Astrocyte (in vitro differentiated cells and primary cell): ENCODE measurements around the gene ELANE. TPM values are rescaled to one million over a fixed set of nuclear protein-coding genes. Genes with fewer than 3 reads are reported as not detected.

ENCODE experiments used
- DNase-seq: peaks from one replicate; pipeline ENCODE4 v3.0.0-alpha.2; 2010; ENCODE audit warnings: low read depth
- FAIRE-seq: peaks from 2 replicates; lab custom pipeline; 2011; peaks lifted over from hg19 to GRCh38; lab: Jason Lieb, UNC
- H2AFZ ChIP-seq: 2 replicates; pipeline ENCODE4 v1.6.0; 2012; ENCODE audit warnings: low read depth, low read length, inconsistent platforms
- H3K27ac ChIP-seq: 2 replicates; pipeline ENCODE4 v1.5.1; 2011; ENCODE audit warnings: low read depth, low read length, inconsistent platforms
- H3K27me3 ChIP-seq: 2 replicates; pipeline ENCODE4 v1.6.0; 2011; ENCODE audit warnings: low read length, inconsistent platforms; ENCODE audit not compliant: insufficient read depth
- H3K36me3 ChIP-seq: 2 replicates; pipeline ENCODE4 v1.5.1; 2011; ENCODE audit warnings: low read length, inconsistent platforms; ENCODE audit not compliant: insufficient read depth
- H3K4me1 ChIP-seq: 2 replicates; pipeline ENCODE4 v1.5.1; 2011; ENCODE audit warnings: low read length, inconsistent platforms; ENCODE audit not compliant: insufficient read depth
- H3K4me2 ChIP-seq: 2 replicates; pipeline ENCODE4 v1.6.0; 2012; ENCODE audit warnings: low read length, inconsistent platforms
- H3K4me3 ChIP-seq: 2 replicates; pipeline ENCODE4 v1.5.1; 2011; ENCODE audit warnings: low read depth, mild to moderate bottlenecking, low read length, inconsistent platforms; ENCODE audit not compliant: insufficient read depth
- H3K79me2 ChIP-seq: 2 replicates; pipeline ENCODE4 v1.6.0; 2012; ENCODE audit warnings: mild to moderate bottlenecking, low read length, inconsistent platforms; ENCODE audit not compliant: insufficient read depth
- H3K9ac ChIP-seq: 2 replicates; pipeline ENCODE4 v1.6.0; 2012; ENCODE audit warnings: mild to moderate bottlenecking, low read length, inconsistent platforms
- H3K9me3 ChIP-seq: 2 replicates; pipeline ENCODE4 v1.5.1; 2012; ENCODE audit warnings: low read depth, mild to moderate bottlenecking, low read length, inconsistent platforms; ENCODE audit not compliant: insufficient read depth
- H4K20me1 ChIP-seq: 2 replicates; pipeline ENCODE4 v1.6.0; 2012; ENCODE audit warnings: low read length, inconsistent platforms; ENCODE audit not compliant: insufficient read depth
- H3K27ac Mint-ChIP-seq: one replicate; pipeline ENCODE4 v1.8.0; 2021; ENCODE audit warnings: mild to moderate bottlenecking, mixed read lengths; ENCODE audit not compliant: unreplicated experiment
- H3K27me3 Mint-ChIP-seq: one replicate; pipeline ENCODE4 v1.8.0; 2021; ENCODE audit warnings: low read depth, mixed read lengths; ENCODE audit not compliant: unreplicated experiment
- H3K36me3 Mint-ChIP-seq: one replicate; pipeline ENCODE4 v1.8.0; 2021; ENCODE audit warnings: low read depth, mixed read lengths; ENCODE audit not compliant: unreplicated experiment
- H3K4me1 Mint-ChIP-seq: one replicate; pipeline ENCODE4 v1.8.0; 2021; ENCODE audit warnings: low read depth, mixed read lengths; ENCODE audit not compliant: unreplicated experiment
- H3K4me3 Mint-ChIP-seq: one replicate; pipeline ENCODE4 v1.8.0; 2021; ENCODE audit warnings: mild to moderate bottlenecking, moderate library complexity, mixed read lengths; ENCODE audit not compliant: unreplicated experiment
- H3K9me3 Mint-ChIP-seq: one replicate; pipeline ENCODE4 v1.8.0; 2021; ENCODE audit warnings: mild to moderate bottlenecking, mixed read lengths; ENCODE audit not compliant: unreplicated experiment
- CTCF ChIP-seq: IDR thresholded peaks from 2 replicates; pipeline ENCODE4 v1.5.1; 2011; ENCODE audit warnings: low read depth, mild to moderate bottlenecking, inconsistent platforms, low read length, moderate library complexity; ENCODE audit not compliant: insufficient read depth
- EZH2 ChIP-seq: IDR thresholded peaks from 2 replicates; pipeline ENCODE4 v1.6.1; 2012; ENCODE audit warnings: mild to moderate bottlenecking, low read length, inconsistent platforms; ENCODE audit not compliant: insufficient read depth
- total RNA-seq: library from RNA; stranded (reverse); gene quantifications from 2 replicates; pipeline ENCODE4 v1.2.1, GENCODE V29; 2021

Gene ELANE
- total RNA-seq, 1 donor from 2014 or later: not detected

DNA sequence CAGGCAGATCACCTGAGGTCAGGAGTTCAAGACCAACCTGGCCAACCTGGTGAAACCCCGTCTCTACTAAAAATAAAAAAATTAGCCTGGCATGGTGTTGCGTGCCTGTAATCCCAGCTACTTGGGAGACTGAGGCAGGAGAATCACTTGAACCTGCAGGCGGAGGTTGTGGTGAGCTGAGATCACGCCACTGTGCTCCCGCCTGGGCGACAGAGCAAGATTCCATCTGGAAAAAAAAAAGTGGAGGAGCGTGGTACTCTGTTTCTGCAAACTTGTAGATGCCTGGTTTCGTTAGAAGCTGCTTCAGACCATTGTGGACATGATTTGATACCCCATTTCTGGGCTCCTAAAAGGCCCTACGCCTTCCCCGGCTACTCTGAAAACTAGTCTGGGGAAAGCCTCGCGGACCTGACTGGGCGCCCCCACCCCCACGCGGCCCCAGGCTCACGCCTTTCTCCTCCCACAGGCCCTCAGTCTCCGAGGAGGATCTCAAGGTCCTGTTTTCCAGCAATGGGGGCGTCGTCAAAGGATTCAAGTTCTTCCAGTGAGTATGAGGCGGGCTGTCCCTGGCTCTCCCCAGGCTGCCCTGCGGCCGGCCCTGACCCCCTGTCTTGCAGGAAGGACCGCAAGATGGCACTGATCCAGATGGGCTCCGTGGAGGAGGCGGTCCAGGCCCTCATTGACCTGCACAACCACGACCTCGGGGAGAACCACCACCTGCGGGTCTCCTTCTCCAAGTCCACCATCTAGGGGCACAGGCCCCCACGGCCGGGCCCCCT, 41.8 kb upstream of the ELANE start:
- H4K20me1 ChIP-seq: peaks cover 76% of the 10 kb centered on the region
- no peaks in the 10 kb centered on the region for H3K4me1 Mint-ChIP-seq
- no peak for TF ChIP-seq EZH2
- TF ChIP-seq CTCF: no peak
- no peak overlapping the region for H3K27ac Mint-ChIP-seq
- no peaks in the 10 kb centered on the region for H3K9me3 ChIP-seq
- H3K9ac ChIP-seq: no peak overlapping the region
- peaks cover 34% of the 10 kb centered on the region for H3K36me3 ChIP-seq
- H3K4me3 ChIP-seq: no peak overlapping the region
- no peak overlapping the region for H3K4me3 Mint-ChIP-seq
- H3K4me1 ChIP-seq: no peaks in the 10 kb centered on the region
- no peaks in the 10 kb centered on the region for H3K27me3 ChIP-seq
- H2AFZ ChIP-seq: no peak overlapping the region
- H3K4me2 ChIP-seq: no peak overlapping the region
- H3K36me3 Mint-ChIP-seq: peaks cover 9% of the 10 kb centered on the region
- H3K79me2 ChIP-seq: peaks cover 54% of the 10 kb centered on the region
- H3K27me3 Mint-ChIP-seq: no peaks in the 10 kb centered on the region
- FAIRE-seq (no peak), DNase-seq (no peak)
- no peaks in the 10 kb centered on the region for H3K9me3 Mint-ChIP-seq
- no peak overlapping the region for H3K27ac ChIP-seq

- Mint-ChIP-seq H3K36me3 (peaks cover 12% of the 10 kb centered on the region), H3K9me3 (no peaks in the 10 kb centered on the region), H3K27ac (no peak overlapping the region), H3K27me3 (no peaks in the 10 kb centered on the region), H3K4me3 (no peak overlapping the region), H3K4me1 (no peaks in the 10 kb centered on the region)
- Histone ChIP-seq H4K20me1 (peaks cover 68% of the 10 kb centered on the region), H3K79me2 (peaks cover 47% of the 10 kb centered on the region), H3K27me3 (no peaks in the 10 kb centered on the region), H2AFZ (no peak overlapping the region), H3K9ac (no peak overlapping the region), H3K4me1 (no peaks in the 10 kb centered on the region), H3K36me3 (peaks cover 34% of the 10 kb centered on the region), H3K9me3 (no peaks in the 10 kb centered on the region), H3K4me2 (no peak overlapping the region), H3K4me3 (no peak overlapping the region), H3K27ac (no peak overlapping the region)
- FAIRE-seq: no peak
- DNase-seq: no peak
- TF ChIP-seq EZH2 (no peak), CTCF (no peak)
Measured at GRCh38 chr19:810883-811489, 41.1 kb upstream of the ELANE start.
